ENCODE measurements around the gene DNASE1.

GRCh38 chr16:3637371-3637923 is 17.0 kb upstream of the DNASE1 start:
- no peak for TF ChIP-seq CTCF (IDR thresholded peaks at IDR 0.05)
- TF ChIP-seq POLR2A (IDR thresholded peaks at IDR 0.05), result no peak
